ENCODE results near the gene RRP1. TPM values are rescaled to one million over a fixed set of nuclear protein-coding genes. Genes with fewer than 3 reads are reported as not detected.

The RRP1 gene
- polyA plus RNA-seq, 1 of the 3 experiments (the other 2 are of a cell fraction) = 22.7 TPM

DNA sequence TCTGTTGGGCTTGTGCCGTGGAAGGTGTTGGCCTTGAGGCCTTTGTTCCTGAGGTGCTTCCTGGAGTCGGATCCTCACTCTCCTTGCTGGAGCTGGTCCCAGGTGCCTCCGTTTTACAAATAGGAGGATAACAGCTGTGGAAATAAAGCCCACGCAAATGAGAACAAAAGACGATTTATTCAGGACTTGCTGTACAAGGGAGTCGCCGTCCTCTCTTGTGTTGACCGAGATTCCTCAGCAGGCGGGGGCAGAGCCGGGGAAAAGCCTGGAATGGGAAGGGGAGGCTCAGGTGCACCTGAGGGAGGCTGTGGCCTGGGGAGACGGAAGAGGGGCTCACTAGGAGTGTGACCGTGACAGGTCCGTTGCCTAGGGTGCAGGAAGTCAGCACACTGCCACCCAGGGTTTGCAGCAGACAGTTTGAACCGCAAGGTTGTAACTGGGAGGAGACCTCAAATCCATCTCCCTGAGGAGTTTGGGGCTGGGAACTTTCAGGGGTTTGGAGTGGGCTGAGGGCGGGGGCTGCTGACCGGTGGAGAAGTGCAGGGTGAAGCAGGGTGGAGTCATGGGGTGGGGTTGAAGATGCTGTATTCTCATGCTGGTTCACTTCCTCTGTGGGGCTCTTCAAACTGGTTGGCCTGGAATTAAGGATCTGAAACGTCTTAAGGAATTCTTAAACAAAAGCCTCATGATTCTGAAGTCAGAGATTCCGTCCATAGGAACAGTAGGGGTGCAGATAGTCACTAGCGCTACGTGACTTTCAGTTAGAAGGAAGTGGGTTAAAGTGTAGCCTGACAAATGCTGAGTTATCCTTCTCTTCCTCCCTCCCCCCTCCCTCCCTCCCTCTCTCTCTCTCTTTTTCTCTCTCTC is 10.7 kb upstream of the RRP1 start:
- CTCF ChIA-PET = interaction anchor here (2.3 kb wide), 1 partner anchor 11 kb away, joined by 9 read pairs; the partner anchor contains the start of gene RRP1
- POLR2A ChIA-PET = no interaction called here

DNA sequence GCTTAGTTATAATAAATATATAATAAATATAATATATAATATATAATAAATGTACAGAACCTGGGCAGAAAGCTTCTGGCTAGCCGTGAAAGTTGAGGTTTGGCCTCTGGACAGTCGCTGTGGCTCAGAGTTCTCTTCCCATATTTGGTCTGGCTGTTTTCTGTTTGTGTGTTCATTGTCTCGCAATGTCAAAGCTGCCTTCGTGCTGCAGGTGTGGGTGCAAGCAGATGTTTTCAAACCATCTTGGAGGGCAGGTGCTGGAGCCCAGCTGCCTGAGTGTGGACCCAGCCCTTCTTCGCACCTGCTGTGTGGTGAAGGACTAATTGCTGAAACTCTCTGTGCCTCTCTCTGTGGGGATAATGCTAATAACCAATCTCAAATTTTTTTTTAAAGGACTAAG is 9.7 kb upstream of the RRP1 start:
- Histone ChIP-seq H3K9me3 (no peaks in the 10 kb centered on the region), H3K9me2 (no peaks in the 10 kb centered on the region), H3K36me3 (replicated peaks in 1 of 2; ENCODE audit: control insufficient read depth in 1 of 2, insufficient read depth in 2 of 2, low read length in 1 of 2) (no peaks in the 10 kb centered on the region), H3K27ac (ENCODE audit: low read depth in 2 of 2, low read length in 1 of 2) (no peak overlapping the region), H3K27me3 (ENCODE audit: insufficient read depth) (no peaks in the 10 kb centered on the region), H3K79me2 (ENCODE audit: insufficient read depth) (peaks cover 15% of the 10 kb centered on the region; the same call in 1 of the 2 replicates), H4K20me1 (ENCODE audit: insufficient read depth) (no peaks in the 10 kb centered on the region), H3F3A (replicated peaks; ENCODE audit: insufficient read depth) (no peaks in the 10 kb centered on the region), H3K4me2 (no peak overlapping the region), H2AFZ (ENCODE audit: low read depth) (no peak overlapping the region), H3K9ac (no peak overlapping the region), H3K4me1 (ENCODE audit: control insufficient read depth in 1 of 2, insufficient read depth in 2 of 2, low read depth in 1 of 2, low read length in 1 of 2) (peaks cover 0 to 6% of the 10 kb centered on the region in 2 experiments; a peak in 1 of 4 replicates), H3K4me3 (ENCODE audit: low read depth in 2 of 2, low read length in 1 of 2) (no peak overlapping the region)
- DNase-seq = no peak
- 78% methylated on average over 5 of the region's 5 CpGs for WGBS (ENCODE audit: low lambda C conversion rate)
- ChIA-PET POLR2A (no interaction called here), CTCF (interaction anchor here (2.3 kb wide), 1 partner anchor 10 kb away, joined by 9 read pairs; the partner anchor contains the start of gene RRP1)
- no peak for TF ChIP-seq RXRA (IDR thresholded peaks at IDR 0.05; ENCODE audit: borderline replicate concordance, low read depth)
- TF ChIP-seq GATA2 (CRISPR knock-in tag; IDR thresholded peaks at IDR 0.05) = no peak
- TF ChIP-seq JUND (IDR thresholded peaks at IDR 0.05) = no peak
- no peak for TF ChIP-seq EZH2phosphoT487 (IDR thresholded peaks at IDR 0.05; ENCODE audit: borderline replicate concordance, low read depth)
- TF ChIP-seq POLR2AphosphoS5 (IDR thresholded peaks at IDR 0.05; ENCODE audit: low read depth, low read length) = no peak
- TF ChIP-seq FOXJ3 (CRISPR knock-in tag; IDR thresholded peaks at IDR 0.05) = no peak
- TF ChIP-seq ZBTB33 (IDR thresholded peaks at IDR 0.05; ENCODE audit: borderline replicate concordance, low read depth) = no peak
- TF ChIP-seq TEAD4 (IDR thresholded peaks at IDR 0.05; ENCODE audit: borderline replicate concordance, insufficient read depth) = no peak
- no peak for TF ChIP-seq PBX3 (IDR thresholded peaks at IDR 0.05)
- TF ChIP-seq YY1 (IDR thresholded peaks at IDR 0.05; ENCODE audit: low read depth) = no peak
- TF ChIP-seq CHD2 (IDR thresholded peaks at IDR 0.05; ENCODE audit: low read length, partially characterized antibody) = no peak
- TF ChIP-seq MAX (IDR thresholded peaks at IDR 0.05; ENCODE audit: low read depth) = no peak
- TF ChIP-seq ELF1 (IDR thresholded peaks at IDR 0.05) = no peak
- TF ChIP-seq TAF1 (IDR thresholded peaks at IDR 0.05; ENCODE audit: borderline replicate concordance, low read depth, low read length) = no peak

More for the DNA sequence above, 10.7 kb upstream of the RRP1 start:
- Histone ChIP-seq H3K9me3 (no peaks in the 10 kb centered on the region), H3F3A (replicated peaks; ENCODE audit: insufficient read depth) (peaks cover under 1% of the 10 kb centered on the region), H3K9ac (no peak overlapping the region), H3K9me2 (no peaks in the 10 kb centered on the region), H3K36me3 (replicated peaks in 1 of 2; ENCODE audit: control insufficient read depth in 1 of 2, insufficient read depth in 2 of 2, low read length in 1 of 2) (peaks cover 5 to 6% of the 10 kb centered on the region in 2 experiments), H3K27ac (ENCODE audit: low read depth in 2 of 2, low read length in 1 of 2) (no peak overlapping the region), H2AFZ (ENCODE audit: low read depth) (no peak overlapping the region), H3K27me3 (ENCODE audit: insufficient read depth) (no peaks in the 10 kb centered on the region), H4K20me1 (ENCODE audit: insufficient read depth) (no peaks in the 10 kb centered on the region), H3K79me2 (ENCODE audit: insufficient read depth) (peaks cover 17% of the 10 kb centered on the region; the same call in 1 of the 2 replicates), H3K4me2 (no peak overlapping the region), H3K4me1 (ENCODE audit: control insufficient read depth in 1 of 2, insufficient read depth in 2 of 2, low read depth in 1 of 2, low read length in 1 of 2) (peaks cover 0 to 6% of the 10 kb centered on the region in 2 experiments; a peak in 1 of 4 replicates), H3K4me3 (ENCODE audit: low read depth in 2 of 2, low read length in 1 of 2) (no peak overlapping the region)
- TF ChIP-seq ELF1 (IDR thresholded peaks at IDR 0.05) = no peak
- TF ChIP-seq JUND (IDR thresholded peaks at IDR 0.05) = no peak
- no peak for TF ChIP-seq NFIC (IDR thresholded peaks at IDR 0.05; ENCODE audit: borderline replicate concordance)
- TF ChIP-seq EP300 (IDR thresholded peaks at IDR 0.05; ENCODE audit: borderline replicate concordance in 1 of 2, low read depth in 1 of 2, low read length in 1 of 2) = no peak
- no peak for TF ChIP-seq PBX3 (IDR thresholded peaks at IDR 0.05)
- no peak for TF ChIP-seq MAX (IDR thresholded peaks at IDR 0.05; ENCODE audit: low read depth)
- TF ChIP-seq MEF2A (IDR thresholded peaks at IDR 0.05; ENCODE audit: borderline replicate concordance, low read depth) = no peak
- TF ChIP-seq YY1 (IDR thresholded peaks at IDR 0.05; ENCODE audit: low read depth) = no peak
- 81% methylated on average over 20 of the region's 20 CpGs for WGBS (ENCODE audit: low lambda C conversion rate)
- no peak for DNase-seq
